GM10266 (cell line): Measurements from ENCODE around the gene PTOV1.

Source experiments
- DNase-seq: peaks from one replicate; pipeline ENCODE4 v3.0.0; 2012; ENCODE audit errors: extremely low spot score
- CTCF ChIP-seq: IDR thresholded peaks from 2 replicates; pipeline ENCODE4 v1.5.1; 2012; ENCODE audit warnings: mild to moderate bottlenecking, low read depth; ENCODE audit not compliant: control insufficient read depth, insufficient read depth; ENCODE audit errors: missing control alignments

The PTOV1 gene

GRCh38 chr19:49831592-49831991 is 19.4 kb upstream of the PTOV1 start:
- no peak for TF ChIP-seq CTCF
- no peak for DNase-seq

GRCh38 chr19:49832556-49832955 is 18.4 kb upstream of the PTOV1 start:
- no peak for DNase-seq
- no peak for TF ChIP-seq CTCF

- no peak for TF ChIP-seq CTCF
- no peak for DNase-seq
Measured at GRCh38 chr19:49833599-49833998, 17.4 kb upstream of the PTOV1 start.

GRCh38 chr19:49835562-49835961 is 15.4 kb upstream of the PTOV1 start:
- DNase-seq, result no peak
- TF ChIP-seq CTCF, result no peak

- no peak for DNase-seq
Measured at GRCh38 chr19:49836176-49837008, 14.6 kb upstream of the PTOV1 start.

GRCh38 chr19:49837009-49837310 is 14.0 kb upstream of the PTOV1 start:
- TF ChIP-seq CTCF, result no peak
- DNase-seq, result no peak

More at GRCh38 chr19:49836176-49837008, 14.6 kb upstream of the PTOV1 start:
- no peak for TF ChIP-seq CTCF

- no peak for DNase-seq
- TF ChIP-seq CTCF, result no peak
Measured at GRCh38 chr19:49837425-49837824, 13.5 kb upstream of the PTOV1 start.
